ENCODE data around the gene ST14.
"Not testable (repeated sequence)": the region's sequence is repeated elsewhere in the genome, so short reads cannot be mapped to it uniquely, and the experiment has no call there.

ST14 gene

GRCh38 chr11:130237282-130238006 is 77.9 kb downstream of the ST14 start:
- no peak for DNase-seq

DNA sequence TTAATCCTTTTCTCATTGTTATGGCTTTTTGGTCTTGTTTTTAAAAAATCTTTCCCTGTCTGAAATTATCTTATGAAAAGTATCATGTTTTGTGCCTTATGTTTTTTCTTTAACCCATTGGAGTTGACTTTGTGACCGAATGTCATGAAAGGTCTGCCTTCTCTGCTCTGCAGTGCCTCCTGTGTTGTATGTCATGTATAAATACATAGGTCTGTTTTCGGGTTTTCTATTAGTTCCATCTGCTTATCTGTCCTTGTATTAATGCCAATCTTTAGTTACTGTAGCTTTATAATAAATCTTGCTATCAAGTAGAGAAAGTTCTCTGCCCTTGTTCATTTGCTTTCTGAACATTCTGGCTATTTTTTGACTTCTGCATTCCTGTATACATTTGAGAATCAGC is 82.1 kb downstream of the ST14 start:
- DNase-seq, result no peak

GRCh38 chr11:130243816-130244215 is 84.2 kb downstream of the ST14 start:
- no peak for DNase-seq

GRCh38 chr11:130244848-130245247 is 85.3 kb downstream of the ST14 start:
- DNase-seq, result no peak

DNA sequence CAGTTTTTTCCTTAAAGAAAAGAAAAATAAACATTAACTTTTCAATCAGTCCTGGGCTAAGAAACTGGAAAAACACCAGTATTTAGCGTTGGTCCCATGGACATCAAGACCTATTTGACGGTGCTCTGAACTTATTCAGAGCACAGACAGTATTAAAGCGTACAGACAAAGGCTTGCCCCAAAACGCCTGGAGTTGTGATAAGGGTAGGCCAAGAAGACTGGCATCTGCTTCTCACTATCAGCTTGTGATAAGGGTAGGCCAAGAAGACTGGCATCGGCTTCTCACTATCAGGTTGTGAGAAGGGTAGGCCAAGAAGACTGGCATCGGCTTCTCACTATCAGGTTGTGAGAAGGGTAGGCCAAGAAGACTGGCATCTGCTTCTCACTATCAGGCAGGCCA is 85.8 kb downstream of the ST14 start:
- not testable (repeated sequence) for DNase-seq

GRCh38 chr11:130246270-130246669 is 86.7 kb downstream of the ST14 start:
- DNase-seq, result no peak

DNA sequence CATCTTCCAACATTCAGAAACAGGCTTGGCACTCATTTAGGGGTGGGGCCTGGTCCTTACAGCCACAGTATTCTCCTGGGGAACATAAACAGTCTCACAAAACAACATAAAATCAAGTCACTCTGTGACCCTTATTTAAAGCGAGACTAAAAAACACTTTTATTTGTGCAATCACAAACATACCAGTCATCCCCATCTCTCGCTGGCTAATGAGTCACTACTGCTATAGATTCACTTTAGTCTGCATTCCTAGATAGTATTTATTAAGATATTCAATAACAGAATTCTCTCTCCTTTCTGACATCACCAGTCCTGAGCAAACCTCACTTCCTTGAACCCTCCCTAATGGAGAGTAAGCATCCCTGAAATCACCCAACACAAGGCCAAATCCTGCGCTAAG is 87.2 kb downstream of the ST14 start:
- DNase-seq, result no peak

GRCh38 chr11:130247319-130247718 is 87.7 kb downstream of the ST14 start:
- no peak for DNase-seq

DNA sequence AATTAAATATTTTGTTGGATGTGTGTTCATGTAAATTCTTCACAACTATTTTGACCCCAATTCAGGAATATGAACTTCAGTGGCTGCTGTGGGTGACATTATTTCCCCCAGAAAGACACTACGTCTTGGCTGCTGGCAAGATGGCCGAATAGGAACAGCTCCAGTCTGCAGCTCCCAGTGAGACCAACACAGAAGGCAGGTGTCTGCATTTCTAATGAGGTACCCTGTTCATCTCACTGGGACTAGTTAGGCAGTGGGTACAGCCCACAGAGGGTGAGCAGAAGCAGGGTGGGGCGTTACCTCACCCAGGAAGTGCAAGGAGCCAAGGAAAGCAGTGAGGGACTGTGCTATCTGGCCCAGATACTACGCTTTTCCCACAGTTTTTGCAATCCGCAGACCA is 89.8 kb downstream of the ST14 start:
- no peak for DNase-seq

GRCh38 chr11:130249929-130250328 is 90.3 kb downstream of the ST14 start:
- not testable (repeated sequence) for DNase-seq

GRCh38 chr11:130251763-130252162 is 92.2 kb downstream of the ST14 start:
- not testable (repeated sequence) for DNase-seq

Data from inflammatory macrophage (primary cell).